GM21717 (cell line): Measurements from ENCODE around the gene MUL1.

Source experiments
- ATAC-seq: cut with Tn5 transposase; IDR thresholded peaks from one replicate; pipeline ENCODE4 v1.9.1; 2021; ENCODE audit warnings: mild to moderate bottlenecking, moderate library complexity; ENCODE audit not compliant: unreplicated experiment

The MUL1 gene

DNA sequence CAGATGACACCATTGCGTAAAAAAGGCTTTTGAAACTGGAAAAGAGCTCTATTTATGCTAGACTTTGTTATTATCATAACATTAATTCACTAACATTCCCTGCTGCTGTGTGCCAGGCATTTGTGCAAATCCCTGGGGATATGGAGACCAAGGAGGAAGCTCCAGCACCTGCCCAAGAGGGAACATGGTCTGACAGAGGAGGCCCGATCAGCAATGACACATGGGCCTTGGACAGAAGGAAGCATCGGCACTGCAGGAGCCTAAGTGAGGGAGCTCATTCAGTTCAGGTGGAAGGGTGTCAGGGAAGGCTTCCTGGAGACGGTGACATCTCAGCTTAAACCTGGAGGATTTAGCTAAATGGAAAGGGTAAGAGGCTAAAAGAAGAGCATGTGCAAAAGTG is 35.8 kb downstream of the MUL1 start:
- ATAC-seq, result no peak

DNA sequence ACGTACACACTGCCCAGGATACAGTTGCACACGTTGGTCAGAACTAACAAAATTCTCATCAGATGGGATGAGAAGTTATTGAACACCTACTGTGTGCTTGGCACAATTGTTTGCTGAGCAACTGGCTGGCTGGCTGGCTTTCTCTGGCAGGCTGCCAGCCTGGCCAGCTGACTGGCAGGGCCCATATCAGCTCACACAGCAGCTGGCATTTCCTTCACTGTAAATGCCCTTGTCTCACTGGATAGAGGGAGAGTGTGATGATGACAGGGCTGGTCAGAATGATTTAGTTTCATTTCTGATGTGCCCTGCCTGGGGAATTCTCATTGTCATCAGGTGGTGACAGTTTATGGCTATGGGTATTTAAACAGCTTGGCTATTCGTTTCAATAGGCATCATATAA is 37.8 kb downstream of the MUL1 start:
- no peak for ATAC-seq

DNA sequence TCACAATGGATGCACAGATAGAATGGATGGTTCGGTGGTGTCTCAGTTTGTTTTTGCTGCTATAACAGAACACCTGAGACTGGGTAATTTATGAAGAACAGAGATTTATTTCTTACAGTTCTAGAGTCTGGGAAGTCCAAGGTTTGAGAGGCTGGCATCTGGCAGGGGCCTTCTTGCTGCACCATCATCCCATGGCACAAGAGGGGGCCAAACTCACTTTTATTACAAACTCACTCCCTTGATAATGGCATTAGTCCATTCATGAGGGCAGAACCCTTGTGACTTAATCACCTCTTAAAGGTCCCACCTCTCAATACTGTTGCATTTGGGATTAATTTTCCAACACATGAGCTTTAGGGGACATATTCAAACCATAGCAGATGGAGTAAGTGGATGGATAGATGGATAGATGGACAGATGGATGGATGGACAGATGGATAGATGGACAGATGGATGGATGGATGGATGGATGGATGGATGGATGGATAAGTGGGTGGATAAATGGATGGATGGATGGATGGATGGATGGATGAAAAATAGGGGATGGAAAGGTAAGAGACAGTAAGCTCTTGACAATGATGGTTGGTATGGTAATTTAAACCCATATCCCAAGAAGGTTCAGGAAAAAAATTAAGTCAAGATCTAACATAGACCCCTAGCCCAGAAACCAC is 38.4 kb downstream of the MUL1 start:
- ATAC-seq, result no peak

DNA sequence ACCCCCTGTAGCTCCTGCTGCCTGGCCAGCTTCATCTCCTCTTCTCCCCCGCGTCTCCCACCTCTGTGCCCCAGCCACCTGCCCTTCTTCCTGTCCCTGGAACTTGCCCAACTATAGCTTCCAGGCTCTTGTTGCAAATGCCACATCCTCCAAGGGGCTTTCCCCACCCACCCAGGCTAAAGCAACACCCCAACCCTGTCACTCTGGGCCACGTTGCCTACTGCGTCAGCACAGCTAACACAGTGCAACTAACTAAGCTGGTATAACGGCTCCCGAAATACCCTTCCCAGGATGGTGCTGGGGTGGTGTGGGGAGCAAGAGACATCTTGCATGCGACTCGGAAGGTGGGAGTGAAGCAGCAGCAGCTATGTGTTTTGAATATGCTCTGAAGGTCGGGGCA is 41.7 kb downstream of the MUL1 start:
- no peak for ATAC-seq

DNA sequence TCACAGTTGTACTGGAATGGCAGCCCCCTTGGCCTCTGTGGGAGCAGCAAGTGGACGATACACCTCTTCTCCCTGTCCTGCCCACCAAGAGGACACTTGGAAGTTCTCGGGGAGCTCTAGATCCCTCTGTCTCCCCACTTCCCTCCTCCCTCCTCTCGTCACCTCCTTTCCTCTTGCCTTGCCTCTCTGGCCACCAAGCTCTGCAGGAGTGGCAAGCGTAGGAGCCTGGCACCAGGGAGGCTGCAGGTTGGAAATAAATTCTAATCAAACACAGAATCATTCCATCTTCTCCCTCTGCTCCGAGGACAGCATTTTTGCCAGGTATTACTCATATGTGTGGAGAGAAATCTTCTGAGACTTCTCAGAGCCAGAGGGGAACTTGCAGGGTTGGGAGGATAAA is 42.8 kb downstream of the MUL1 start:
- no peak for ATAC-seq

DNA sequence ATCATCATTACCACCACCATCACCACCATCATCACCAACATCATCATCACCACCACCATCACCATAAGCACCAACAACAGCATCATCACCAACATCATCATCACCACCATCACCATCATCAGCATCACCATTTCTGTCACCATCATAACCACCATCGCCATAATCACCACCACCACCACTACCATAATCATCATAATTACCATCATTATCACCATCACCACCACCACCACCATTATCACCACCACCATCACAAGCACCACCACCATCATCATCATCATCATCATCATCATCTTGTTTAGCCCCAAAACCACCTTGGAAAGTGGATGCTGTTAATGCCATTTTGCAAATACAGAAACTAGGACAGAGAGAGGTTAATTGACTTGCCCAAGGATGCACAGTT is 44.4 kb downstream of the MUL1 start:
- no peak for ATAC-seq

DNA sequence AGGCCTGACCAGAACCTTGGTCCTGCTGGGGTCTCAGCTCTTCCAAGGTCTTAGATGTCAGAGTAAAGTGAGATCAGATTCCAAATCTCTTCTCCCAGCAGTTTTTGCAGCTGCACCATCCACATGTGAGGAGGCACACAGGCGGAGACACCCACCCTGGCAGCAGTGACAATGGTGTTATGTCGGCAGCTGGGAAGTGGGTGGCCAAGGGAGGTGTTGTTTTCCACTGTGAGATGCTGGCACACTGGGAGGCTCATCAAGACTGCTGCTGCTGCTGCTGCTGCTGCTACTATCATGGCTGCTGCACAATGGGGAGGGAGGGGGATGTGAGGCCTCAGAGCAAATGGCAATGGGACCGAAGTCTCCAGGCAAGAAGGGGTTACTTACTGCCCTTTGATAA is 45.6 kb downstream of the MUL1 start:
- ATAC-seq, result no peak

DNA sequence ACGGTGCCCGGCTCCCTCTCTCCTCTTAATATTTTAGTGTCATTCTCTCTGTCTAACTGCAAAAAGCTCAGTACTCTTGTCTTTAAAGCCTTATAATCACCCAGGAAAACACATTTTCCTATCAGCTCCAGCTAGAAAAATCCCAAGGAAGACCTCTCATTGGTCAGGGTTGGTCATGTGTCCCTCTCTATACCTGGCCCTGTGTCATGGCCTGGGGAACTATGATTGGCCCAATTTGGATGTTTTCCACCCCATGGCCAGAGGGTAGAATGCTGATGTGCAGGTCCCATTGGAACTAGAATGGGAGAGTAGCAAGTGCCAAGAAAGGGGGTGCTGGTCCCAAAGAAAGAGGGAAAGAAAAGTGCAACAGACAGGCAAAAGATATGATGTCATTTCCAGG is 49.2 kb downstream of the MUL1 start:
- no peak for ATAC-seq

DNA sequence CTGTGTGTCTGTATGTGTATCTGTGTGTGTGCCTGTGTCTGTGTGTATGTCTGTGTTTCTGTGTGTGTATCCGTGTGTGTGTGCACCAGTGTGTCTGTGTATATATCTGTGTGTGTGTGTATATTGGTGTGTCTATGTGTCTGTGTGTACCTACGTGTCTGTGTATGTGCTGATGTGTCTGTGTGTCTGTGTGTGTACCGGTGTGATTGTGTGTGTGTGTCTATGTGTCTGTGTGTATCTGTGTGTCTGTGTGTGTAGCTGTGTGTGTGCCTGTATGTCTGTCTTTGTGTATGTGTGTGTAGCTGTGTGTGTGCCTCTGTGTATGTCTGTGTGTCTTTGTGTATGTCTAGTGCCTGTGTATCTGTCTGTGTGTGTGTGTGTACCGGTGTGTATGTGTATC is 53.9 kb downstream of the MUL1 start:
- ATAC-seq, result no peak

DNA sequence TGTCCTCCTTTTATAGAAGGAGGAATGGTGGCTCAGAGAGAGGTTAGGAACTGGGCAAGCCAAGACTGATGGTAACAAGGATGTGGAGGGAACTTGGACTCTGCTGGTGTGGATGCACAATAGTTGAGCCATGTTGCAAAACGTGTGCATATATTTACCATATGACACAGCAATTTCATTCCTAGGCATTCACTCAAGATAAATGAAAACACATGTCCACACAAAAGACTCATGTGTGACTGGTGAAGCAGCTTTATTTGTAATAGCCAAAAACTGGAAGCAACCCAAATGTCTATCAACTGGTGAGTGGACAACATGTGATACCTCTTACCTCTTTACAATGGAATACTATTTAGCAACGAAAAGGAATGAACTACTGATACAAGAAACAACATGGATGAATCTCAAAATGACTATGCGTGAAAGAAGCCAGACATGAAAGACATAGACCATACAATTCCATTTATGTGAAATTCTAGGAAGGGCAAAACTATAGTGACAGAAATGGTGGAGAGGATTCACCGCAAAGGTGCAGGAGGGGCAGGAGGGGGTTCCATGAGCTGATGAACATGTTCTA is 58.1 kb downstream of the MUL1 start:
- ATAC-seq, result no peak
